GM18907 (cell line): ENCODE results near the gene LGALS3.
A peak's percentile ranks its signal among the peaks of the same experiment; 100 is the strongest.
"Not testable (repeated sequence)": the region's sequence is repeated elsewhere in the genome, so short reads cannot be mapped to it uniquely, and the experiment has no call there.

Source experiments
- ATAC-seq: cut with Tn5 transposase; IDR thresholded peaks from one replicate; pipeline ENCODE4 v1.9.1; 2021; ENCODE audit warnings: mild to moderate bottlenecking, moderate library complexity; ENCODE audit not compliant: unreplicated experiment

Gene LGALS3

DNA sequence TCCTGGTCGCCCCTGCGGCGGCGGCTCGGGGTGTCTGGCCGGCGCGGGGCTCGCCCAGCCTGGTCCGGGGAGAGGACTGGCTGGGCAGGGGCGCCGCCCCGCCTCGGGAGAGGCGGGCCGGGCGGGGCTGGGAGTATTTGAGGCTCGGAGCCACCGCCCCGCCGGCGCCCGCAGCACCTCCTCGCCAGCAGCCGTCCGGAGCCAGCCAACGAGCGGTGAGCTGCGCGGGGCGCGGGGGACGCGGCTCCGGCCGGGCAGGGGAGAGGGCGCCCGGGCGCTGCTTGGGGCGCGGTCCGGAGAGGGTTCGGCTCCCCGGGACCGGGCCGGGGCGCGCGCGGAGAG lies at the start of gene LGALS3:
Gene LGALS3, plus strand, starts transcription at position 167 of the 342 bp plus-strand sequence. CDS start 8,122 bp downstream, outside the sequence.
- ATAC-seq = peak; percentile 64

DNA sequence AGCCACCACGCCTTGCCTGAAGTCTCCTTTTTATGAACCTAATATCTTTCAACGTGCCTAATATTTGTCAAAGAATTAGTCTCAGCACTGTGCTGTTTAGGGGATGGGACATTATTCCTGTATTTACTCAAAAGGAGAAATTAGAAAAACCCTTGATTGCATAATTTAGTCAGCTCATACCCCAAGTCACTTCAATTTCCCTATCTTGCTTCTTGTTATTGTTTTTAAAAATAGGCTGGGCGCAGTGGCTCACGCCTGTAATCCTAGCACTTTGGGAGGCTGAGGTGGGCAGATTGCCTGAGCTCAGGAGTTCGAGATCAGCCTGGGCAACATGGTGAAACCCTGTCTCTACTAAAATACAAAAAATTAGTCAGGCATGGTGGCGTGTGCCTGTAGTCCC lies 49.1 kb upstream of the LGALS3 start:
- ATAC-seq = not testable (repeated sequence)

- no peak for ATAC-seq
Measured at GRCh38 chr14:55084401-55085059, 44.5 kb upstream of the LGALS3 start.

GRCh38 chr14:55085060-55085660 lies 43.9 kb upstream of the LGALS3 start:
- ATAC-seq = no peak

DNA sequence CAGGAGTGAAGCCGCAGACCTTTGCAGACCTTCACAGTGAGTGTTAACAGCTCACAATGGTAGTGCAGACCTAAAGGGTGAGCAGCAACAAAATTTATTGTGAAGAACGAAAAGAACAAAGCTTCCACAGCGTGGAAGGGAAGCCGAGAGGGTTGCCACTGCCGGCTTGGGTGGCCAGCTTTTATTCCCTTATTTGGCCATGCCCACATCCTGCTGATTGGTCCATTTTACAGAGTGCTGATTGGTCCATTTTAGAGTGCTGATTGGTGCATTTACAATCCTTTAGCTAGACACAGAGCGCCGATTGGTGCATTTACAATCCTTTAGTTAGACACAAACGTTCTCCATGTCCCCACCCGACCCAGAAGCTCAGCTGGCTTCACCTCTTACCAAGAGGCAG lies 42.1 kb upstream of the LGALS3 start:
- no peak for ATAC-seq

DNA sequence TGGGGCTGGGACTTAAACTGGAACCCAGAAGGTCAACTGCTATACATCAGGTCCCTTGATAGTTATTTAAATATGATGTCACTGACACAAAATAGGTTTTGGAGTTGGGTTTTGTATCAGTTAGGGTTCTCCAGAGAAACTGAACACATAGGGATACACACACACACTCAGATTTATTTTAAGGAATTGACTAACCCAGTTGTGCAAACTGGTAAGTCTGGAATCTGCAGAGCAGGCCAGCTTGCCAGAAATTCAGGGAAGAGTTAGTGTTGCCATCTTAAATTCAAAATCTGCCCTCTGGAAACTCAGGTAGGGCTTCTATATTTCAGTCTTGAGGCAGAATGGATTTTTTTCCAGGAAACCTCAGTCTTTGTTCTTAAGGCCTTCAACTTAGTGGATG lies 40.7 kb upstream of the LGALS3 start:
- ATAC-seq = no peak

DNA sequence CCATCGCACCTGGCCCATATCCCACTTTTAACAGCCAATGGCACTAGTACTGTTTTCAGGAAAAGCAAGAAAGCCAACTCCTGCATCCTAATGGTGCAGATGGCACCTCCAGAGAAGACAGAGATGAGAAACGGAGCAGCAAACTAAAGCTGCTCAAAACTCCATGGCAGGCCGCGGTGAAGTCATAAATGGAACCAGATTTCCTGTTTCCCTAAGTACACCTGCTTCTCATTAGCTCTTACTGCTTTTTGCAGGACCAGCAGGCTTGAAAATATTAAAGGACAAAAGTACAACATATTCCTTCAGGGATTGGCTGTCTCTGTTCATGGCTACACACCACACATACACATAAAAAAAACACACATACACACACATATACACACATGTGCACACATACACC lies 36.7 kb upstream of the LGALS3 start:
- ATAC-seq = no peak

DNA sequence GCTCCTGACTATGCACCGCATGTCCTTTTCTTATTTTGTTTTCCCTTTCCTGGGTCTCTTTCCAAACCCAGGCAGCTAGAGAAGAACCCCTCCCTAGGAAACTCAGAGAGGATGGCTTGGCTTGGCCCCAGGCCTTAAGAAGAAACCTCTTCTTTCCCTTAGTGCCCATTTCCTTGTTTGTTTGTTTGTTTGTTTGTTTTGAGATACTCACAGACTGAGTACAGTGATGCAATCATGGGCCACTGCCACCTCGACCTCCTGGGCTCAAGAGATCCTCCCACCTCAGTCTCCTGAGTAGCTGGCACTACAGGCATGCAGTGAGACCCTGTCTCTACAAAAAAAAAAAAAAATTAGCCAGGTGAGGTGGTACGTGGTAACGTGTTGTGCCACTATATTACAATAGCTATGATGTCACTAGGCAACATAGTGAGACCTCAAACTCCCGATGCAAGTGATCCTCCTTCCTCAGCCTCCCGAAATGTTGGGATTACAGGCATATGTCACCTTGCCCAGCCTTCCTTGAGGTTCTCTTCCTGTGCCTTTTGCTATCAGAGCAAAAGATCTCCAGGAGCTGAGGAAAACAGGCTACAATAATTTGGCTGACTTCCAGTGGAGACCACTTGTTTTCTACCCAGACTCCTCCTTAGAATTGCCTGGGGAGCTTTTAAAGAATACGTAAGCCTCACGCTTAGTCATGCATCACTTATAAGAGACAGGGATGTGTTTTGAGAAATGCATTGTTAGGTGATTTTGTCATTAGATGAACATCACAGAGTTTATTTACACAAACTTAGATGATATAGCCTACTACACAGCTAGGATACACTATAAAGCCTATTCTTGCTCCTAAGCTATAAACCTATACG lies 34.5 kb upstream of the LGALS3 start:
- ATAC-seq = no peak

DNA sequence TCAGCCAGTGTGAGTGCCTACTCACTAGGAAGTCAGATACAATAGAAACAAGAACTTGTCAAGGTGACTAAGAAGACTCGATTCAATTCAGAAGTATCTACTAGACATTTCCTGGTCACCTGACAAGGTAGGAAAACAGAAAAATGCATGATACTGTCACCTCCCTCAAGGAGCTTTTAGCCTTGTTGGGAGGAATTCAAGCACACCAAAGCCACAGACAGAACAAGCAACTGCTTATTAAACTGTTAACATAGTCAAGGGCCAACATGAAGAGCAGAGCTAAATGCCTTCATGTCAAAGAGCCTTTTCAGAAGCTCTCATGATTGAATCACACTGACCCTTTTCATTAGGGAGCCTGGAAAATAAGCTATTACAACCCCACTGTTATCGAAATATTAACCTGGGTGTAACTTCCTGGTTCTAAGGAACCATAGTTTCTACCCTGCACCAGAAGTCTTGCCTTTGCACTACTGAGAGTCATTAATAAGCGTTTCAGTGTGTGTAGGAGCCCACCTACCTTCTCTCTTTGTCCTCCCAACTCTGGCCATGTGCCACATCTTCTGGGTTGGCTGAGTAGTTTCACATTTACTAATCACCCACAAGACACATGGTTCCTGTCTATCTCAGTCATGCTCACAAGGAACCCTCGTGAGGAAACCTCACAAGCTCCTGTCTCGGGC lies 31.0 kb upstream of the LGALS3 start:
- ATAC-seq = peak; percentile 68

DNA sequence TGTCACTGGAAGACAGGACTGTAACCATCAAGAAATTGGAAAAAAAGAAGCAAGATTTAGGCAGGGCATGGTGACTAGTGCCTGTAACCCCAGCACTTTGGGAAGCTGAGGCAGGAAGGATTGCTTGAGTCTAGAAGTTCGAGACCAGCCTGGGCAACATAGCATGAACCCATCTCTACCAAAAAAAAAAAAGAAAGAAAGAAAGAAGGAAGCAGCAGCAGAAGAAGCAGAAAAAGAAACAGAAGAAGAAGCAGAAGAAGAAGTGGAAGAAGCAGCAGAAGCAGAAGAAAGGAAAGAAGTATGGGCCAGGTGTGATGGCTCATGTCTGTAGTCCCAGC lies 30.5 kb upstream of the LGALS3 start:
- no peak for ATAC-seq

DNA sequence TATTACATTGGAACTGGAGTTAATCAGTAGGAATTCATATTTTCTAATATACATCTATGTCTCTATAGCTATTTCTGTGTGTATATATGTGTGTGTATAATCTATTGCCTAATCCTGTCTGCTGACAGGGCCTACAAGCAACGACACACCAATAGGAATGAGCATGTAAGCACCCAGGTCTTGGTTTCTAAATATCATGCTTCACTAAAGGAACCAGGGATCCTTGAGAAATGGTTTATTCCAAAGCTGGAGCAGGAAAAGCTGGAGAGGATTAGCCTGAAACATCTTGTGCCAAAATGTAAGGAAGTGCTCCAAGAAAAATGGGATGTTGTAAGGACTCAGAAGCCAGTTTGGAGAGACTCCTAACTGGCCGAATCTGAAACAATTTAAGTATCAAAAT lies 29.3 kb upstream of the LGALS3 start:
- ATAC-seq = no peak

DNA sequence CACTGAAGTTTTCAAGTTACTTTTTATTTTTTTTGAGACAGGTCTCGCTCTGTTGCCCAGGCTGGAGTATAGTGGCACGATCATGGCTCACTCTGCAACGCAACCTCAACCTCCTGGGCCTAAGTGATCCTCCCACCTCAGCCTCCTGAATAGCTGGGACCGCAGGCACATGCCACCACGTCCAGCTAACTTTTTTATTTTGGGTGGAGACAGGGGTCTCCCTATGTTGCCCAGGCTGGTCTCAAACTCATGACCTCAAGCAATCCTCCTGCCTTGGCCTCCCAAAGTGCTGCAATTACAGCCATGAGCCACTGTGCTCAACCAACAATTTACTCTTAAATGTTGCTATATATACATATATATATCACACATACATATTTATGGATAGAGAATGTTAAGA lies 27.4 kb upstream of the LGALS3 start:
- no peak for ATAC-seq

- ATAC-seq = peak; percentile 77
Measured at GRCh38 chr14:55102141-55102621, 26.9 kb upstream of the LGALS3 start.

DNA sequence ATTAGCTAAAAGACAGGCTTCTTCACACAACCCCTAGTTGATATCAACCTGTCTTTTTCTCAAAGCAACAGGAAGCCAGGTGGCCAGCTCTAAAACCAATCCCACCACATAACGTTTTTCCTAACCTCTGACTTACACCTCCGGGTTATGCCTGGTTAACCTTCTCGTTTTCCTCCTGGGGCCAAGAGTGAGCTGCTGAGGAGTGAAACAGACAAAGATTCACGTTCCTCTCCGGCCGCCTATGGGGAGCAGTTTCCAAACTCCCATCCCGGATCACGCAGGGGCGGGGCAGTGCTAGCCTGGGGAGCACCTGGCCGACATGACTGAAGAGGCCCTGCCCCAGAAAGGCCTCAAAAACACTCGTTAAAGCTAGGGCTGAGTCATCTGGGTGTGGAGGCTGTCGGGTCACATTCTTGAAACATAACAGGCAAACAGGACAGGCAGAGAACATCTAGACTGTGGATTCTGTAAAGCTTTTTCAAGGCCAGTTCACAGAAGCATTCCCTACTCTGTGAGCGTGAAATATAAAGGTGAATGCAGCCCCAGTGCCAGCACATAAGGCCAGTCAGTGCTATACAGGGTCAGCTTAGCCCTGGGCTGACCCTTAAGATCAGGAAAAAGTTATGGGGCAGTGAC lies 25.9 kb upstream of the LGALS3 start:
- ATAC-seq = peak; percentile 41

DNA sequence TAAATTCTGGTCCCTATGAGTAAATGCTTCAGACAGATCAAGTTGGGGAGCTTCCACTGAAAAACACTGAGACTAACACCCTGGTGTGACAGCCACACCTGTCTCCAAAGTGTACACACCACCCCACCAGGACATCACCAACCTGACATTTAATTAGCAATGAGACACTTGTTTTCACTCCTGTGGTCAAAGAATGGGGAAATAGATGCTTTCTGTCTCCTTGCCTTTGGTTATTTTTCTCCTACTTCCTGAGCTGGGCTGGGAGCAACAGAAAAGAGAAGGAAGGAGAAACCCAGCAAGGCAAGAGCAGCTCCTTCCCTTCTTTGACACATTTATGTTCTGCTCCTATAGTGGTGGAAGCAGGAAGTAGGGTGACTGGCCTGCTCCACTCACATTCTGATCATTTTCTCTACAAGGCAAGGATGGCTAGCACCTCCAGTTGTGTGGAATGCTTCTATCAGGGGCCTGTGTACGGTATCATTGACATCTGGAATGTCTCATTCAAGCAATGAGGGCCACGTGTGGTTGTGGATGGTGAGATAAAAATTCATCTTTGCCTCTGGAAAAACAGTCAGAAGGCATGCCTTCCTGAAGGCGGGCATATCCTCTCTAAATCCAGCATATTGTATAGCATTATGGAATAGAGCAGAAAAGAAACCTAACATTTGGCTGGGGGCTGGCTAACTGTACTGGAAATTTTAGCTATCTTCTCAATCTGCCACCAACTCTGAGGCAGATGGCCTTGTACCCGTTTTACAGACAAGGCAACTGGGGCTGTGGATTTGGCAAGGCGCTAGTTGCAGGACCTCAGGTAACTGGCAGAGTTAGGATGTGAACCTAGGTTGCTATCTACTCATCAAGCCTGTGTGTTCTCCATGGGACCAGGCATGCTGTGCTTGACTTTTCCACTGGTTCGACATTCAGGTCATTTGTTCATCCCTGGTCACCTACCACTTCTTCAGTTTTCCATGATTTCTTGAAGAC lies 24.8 kb upstream of the LGALS3 start:
- ATAC-seq = no peak

GRCh38 chr14:55105991-55106390 lies 23.1 kb upstream of the LGALS3 start:
- no peak for ATAC-seq

GRCh38 chr14:55107766-55108554 lies 21.1 kb upstream of the LGALS3 start:
- no peak for ATAC-seq

GRCh38 chr14:55109836-55110235 lies 19.2 kb upstream of the LGALS3 start:
- ATAC-seq = no peak

GRCh38 chr14:55111122-55111708 lies 17.8 kb upstream of the LGALS3 start:
- no peak for ATAC-seq
